GM12878 (cell line): Measurements from ENCODE around the gene CYS1. TPM values are rescaled to one million over a fixed set of nuclear protein-coding genes. Genes with fewer than 3 reads are reported as not detected.

ENCODE experiments used
- ATAC-seq: fragments of 200-7000 bp; cut with Tn5 transposase; 3 replicates; pipeline ENCODE4 v1.9.1; 2020; ENCODE audit warnings: mild to moderate bottlenecking, moderate library complexity
- BruUV-seq: library from RNA; stranded (reverse); fragments of 400-500 nt; replicated peaks from 2 replicates; lab custom pipeline; 2021; lab: Mats Ljungman, UMichigan
- CTCF ChIA-PET: fragments of 300-600 bp; sonication (Branson Sonifier 250); formaldehyde crosslinking; extraction: SDS; loops from one replicate; lab custom pipeline; 2021; ENCODE audit warnings: inconsistent platforms; lab: Yijun Ruan, JAX
- POLR2A ChIA-PET: fragments of 350-600 bp; formaldehyde crosslinking; extraction: SDS; loops from one replicate; lab custom pipeline; 2021; ENCODE audit warnings: inconsistent platforms; lab: Charles Lee
- RAD21 ChIA-PET: fragments of 300-600 bp; sonication (Branson Sonifier 250); formaldehyde crosslinking; loops from one replicate; lab custom pipeline; 2023; ENCODE audit warnings: antibody characterized with exemption; ENCODE audit not compliant: unreplicated experiment; lab: Charles Lee
- SMC1A ChIA-PET: fragments of 300-600 bp; sonication (Branson Sonifier 250); formaldehyde crosslinking; loops from one replicate; lab custom pipeline; 2023; ENCODE audit not compliant: unreplicated experiment, uncharacterized antibody; lab: Charles Lee
- DNase-seq: peaks from one replicate; pipeline ENCODE4 v3.0.0-alpha.2; 2011; ENCODE audit warnings: low read depth, low spot score
- FAIRE-seq: peaks from 3 replicates; lab custom pipeline; 2011; peaks lifted over from hg19 to GRCh38; lab: Jason Lieb, UNC
- H2AFZ ChIP-seq: 2 replicates; pipeline ENCODE4 v1.6.0; 2011; ENCODE audit warnings: low read depth, low read length, control low read depth; ENCODE audit not compliant: control insufficient read depth
- H3K27ac ChIP-seq: 2 replicates; pipeline ENCODE4 v1.5.1; 2011; ENCODE audit warnings: control low read depth; ENCODE audit not compliant: control insufficient read depth, insufficient read depth
- H3K27me3 ChIP-seq, 2 experiments: replicated peaks in 1 of 2; 2 replicates each; pipeline versions ENCODE4 v1.6.0 to v1.6.1; 2011; ENCODE audit warnings: low read length in 1 of 2; ENCODE audit not compliant: control insufficient read depth in 2 of 2, insufficient read depth in 2 of 2
- H3K36me3 ChIP-seq, 2 experiments: 2 replicates each; pipeline ENCODE4 v1.5.1; 2011; ENCODE audit warnings: low read length in 1 of 2; ENCODE audit not compliant: control insufficient read depth in 2 of 2, insufficient read depth in 2 of 2
- H3K4me1 ChIP-seq: 2 replicates; pipeline ENCODE4 v1.6.1; 2011; ENCODE audit warnings: mild to moderate bottlenecking, low read length, moderate library complexity, mixed read lengths; ENCODE audit not compliant: control insufficient read depth, insufficient read depth
- H3K4me2 ChIP-seq: 2 replicates; pipeline ENCODE4 v1.6.0; 2011; ENCODE audit warnings: control low read depth; ENCODE audit not compliant: control insufficient read depth, insufficient read depth
- H3K4me3 ChIP-seq: fragments of 200-600 bp; sonication (generic); 2 replicates; pipeline ENCODE4 v1.5.1; 2016
- H3K79me2 ChIP-seq: 2 replicates; pipeline ENCODE4 v1.6.0; 2011; ENCODE audit warnings: low read length; ENCODE audit not compliant: control insufficient read depth, insufficient read depth
- H3K9ac ChIP-seq: 2 replicates; pipeline ENCODE4 v1.8.0; 2011; ENCODE audit warnings: low read length, control low read depth, mixed read lengths; ENCODE audit not compliant: control insufficient read depth, insufficient read depth
- H3K9me3 ChIP-seq: replicated peaks from 3 replicates; pipeline ENCODE4 v1.5.1; 2011; ENCODE audit warnings: mild to moderate bottlenecking, low read length; ENCODE audit not compliant: control insufficient read depth, insufficient read depth
- H4K20me1 ChIP-seq: 2 replicates; pipeline ENCODE4 v1.6.0; 2011; ENCODE audit not compliant: control insufficient read depth, insufficient read depth
- EP300 ChIP-seq, 2 experiments: fragments of 150-350 bp in 1 of 2; IDR thresholded peaks; 2 replicates each; pipeline ENCODE4 v1.6.1; 2011 to 2012; ENCODE audit warnings: low read depth in 2 of 2, low read length in 2 of 2, borderline replicate concordance in 1 of 2, improper control_type of control experiment in 1 of 2, inconsistent platforms in 1 of 2; ENCODE audit not compliant: control insufficient read depth in 1 of 2
- KLF5 ChIP-seq: fragments of 450-650 bp; IDR thresholded peaks from 2 replicates; pipeline ENCODE4 v1.6.1; 2014; ENCODE audit warnings: mild to moderate bottlenecking; ENCODE audit not compliant: partially characterized antibody
- NKRF ChIP-seq: fragments of 450-650 bp; conservative IDR thresholded peaks from 2 replicates; pipeline ENCODE4 v1.6.1; 2017; ENCODE audit warnings: mild to moderate bottlenecking, moderate library complexity
- SKIL ChIP-seq: fragments of 450-650 bp; IDR thresholded peaks from 2 replicates; pipeline ENCODE4 v1.6.1; 2017; ENCODE audit warnings: mild to moderate bottlenecking, low read depth, inconsistent platforms; ENCODE audit not compliant: poor library complexity, severe bottlenecking
- ZNF274 ChIP-seq: IDR thresholded peaks from one replicate; pipeline ENCODE4 v1.8.0; 2011; ENCODE audit not compliant: insufficient read length, insufficient read depth
- WGBS: methylation state at CpG from one replicate; pipeline ENCODE4 v1.1.6; 2016; ENCODE audit warnings: low lambda C conversion rate; ENCODE audit not compliant: insufficient replicate concordance, insufficient coverage; ENCODE audit errors: missing lambda C conversion rate; 5-methylcytosine and 5-hydroxymethylcytosine counted together
- in situ Hi-C: fragments of 300-500 bp; cut with MboI; formaldehyde crosslinking; loops from 9 replicates; pipeline ENCODE4 v1.14.3; 2018; ENCODE audit warnings: mixed read lengths
- intact Hi-C: fragments of 100-400 bp; cut with micrococcal nuclease; formaldehyde crosslinking; loops from one replicate; pipeline ENCODE4 v1.14.2; 2022; ENCODE audit not compliant: unreplicated experiment
- polyA plus RNA-seq, 11 experiments: library from polyadenylated mRNA; depleted of rRNA in 4 of 11; unstranded in 6 of 11; stranded (reverse) in 5 of 11; fragments of >200 nt; fragmentation: Nextera tagmentation in 4 of 11; fragmentation: Illumina TruSeq in 1 of 11; extraction: Ambion mirVana in 4 of 11; extraction: Trizol in 1 of 11; gene quantifications; 1 replicate in 1 of 11; 2 replicates in 10 of 11; pipeline versions ENCODE4 v1.2.1 to v1.2.3, GENCODE V29; 2011 to 2016; ENCODE audit warnings: inconsistent platforms in 2 of 11, missing spikeins in 2 of 11, low read depth in 1 of 11
- total RNA-seq, 4 experiments: library from RNA; depleted of rRNA in 3 of 4; stranded (reverse); fragments of >200 nt in 3 of 4; fragmentation: Illumina TruSeq in 1 of 4; extraction: Trizol in 1 of 4; gene quantifications; 2 replicates each; pipeline versions ENCODE4 v1.2.1 to v1.2.3, GENCODE V29; 2013 to 2021

Gene CYS1
- total and polyA plus RNA-seq, 10 of the 15 experiments (the other 5 are each of a cell fraction or from before 2014, with no cell fraction given) = 0.35 to 6.4 (median 2.5) TPM

GRCh38 chr2:10067330-10067729, 12.9 kb downstream of the CYS1 start (continued):
- TF ChIP-seq KLF5 = no peak
- no peak for TF ChIP-seq SKIL

- DNase-seq (no peak), ATAC-seq (no peak), FAIRE-seq (no peak)
- no peaks in the 10 kb centered on the region for H4K20me1 ChIP-seq
- no peaks in the 10 kb centered on the region for H3K27me3 ChIP-seq
- CTCF ChIA-PET = interaction anchor here (1.7 to 22.8 kb wide), 2 partner anchors 31 to 343 kb away, joined by 4 to 983 read pairs; no protein-coding TSS in a partner anchor
- in situ Hi-C loops (no loop called here), intact Hi-C loops (no loop called here)
- no peaks in the 10 kb centered on the region for H3K36me3 ChIP-seq
- no peak overlapping the region for H3K4me3 ChIP-seq
- RAD21 ChIA-PET = interaction anchor here (0.5 kb wide), 1 partner anchor 218 kb away, joined by 4 read pairs; no protein-coding TSS in a partner anchor
- H3K4me1 ChIP-seq = no peaks in the 10 kb centered on the region
- no peaks in the 10 kb centered on the region for H3K79me2 ChIP-seq
- H3K9ac ChIP-seq = no peak overlapping the region
- SMC1A ChIA-PET = no interaction called here
- 76% methylated on average over 6 of the region's 6 CpGs for WGBS
- TF ChIP-seq EP300 (IDR thresholded peaks at IDR 0.05; ENCODE audit: borderline replicate concordance in 1 of 2, control insufficient read depth in 1 of 2, low read depth in 2 of 2, low read length in 2 of 2) (no peak), ZNF274 (no peak), NKRF (no peak)
- H2AFZ ChIP-seq = no peak overlapping the region
- POLR2A ChIA-PET = no interaction called here
- H3K27ac ChIP-seq = no peak overlapping the region
- no peak overlapping the region for H3K4me2 ChIP-seq
- H3K9me3 ChIP-seq = peaks cover 2% of the 10 kb centered on the region; the same call in 2 of the 3 replicates
- BruUV-seq = no TSS peak
Observed at GRCh38 chr2:10065773-10066055, 14.5 kb downstream of the CYS1 start.
